HG03025 (cell line): ENCODE data around the gene INVS.

Experiments
- ATAC-seq: cut with Tn5 transposase; IDR thresholded peaks from one replicate; pipeline ENCODE4 v1.9.1; 2021; ENCODE audit warnings: mild to moderate bottlenecking, moderate library complexity; ENCODE audit not compliant: unreplicated experiment, low FRiP score

Gene INVS

GRCh38 chr9:100240512-100240911, 141.5 kb downstream of the INVS start:
- no peak for ATAC-seq

GRCh38 chr9:100267211-100267610, 168.2 kb downstream of the INVS start:
- no peak for ATAC-seq

- no peak for ATAC-seq
Measured at GRCh38 chr9:100268271-100268670, 169.2 kb downstream of the INVS start.

GRCh38 chr9:100269656-100270055, 170.6 kb downstream of the INVS start:
- ATAC-seq, result no peak

GRCh38 chr9:100277166-100277979, 178.3 kb downstream of the INVS start:
- no peak for ATAC-seq

GRCh38 chr9:100281066-100281465, 182.0 kb downstream of the INVS start:
- no peak for ATAC-seq

GRCh38 chr9:100281676-100282387, 182.8 kb downstream of the INVS start:
- ATAC-seq, result no peak

GRCh38 chr9:100282388-100282719, 183.3 kb downstream of the INVS start:
- ATAC-seq, result no peak

- ATAC-seq, result no peak
Measured at GRCh38 chr9:100284247-100284646, 185.2 kb downstream of the INVS start.

GRCh38 chr9:100285080-100285479, 186.0 kb downstream of the INVS start:
- no peak for ATAC-seq

GRCh38 chr9:100285601-100286000, 186.6 kb downstream of the INVS start:
- no peak for ATAC-seq

- no peak for ATAC-seq
Measured at GRCh38 chr9:100286257-100286656, 187.2 kb downstream of the INVS start.

- no peak for ATAC-seq
Measured at GRCh38 chr9:100287186-100287585, 188.1 kb downstream of the INVS start.

GRCh38 chr9:100290714-100291113, 191.7 kb downstream of the INVS start:
- ATAC-seq, result no peak

GRCh38 chr9:100292414-100292813, 193.4 kb downstream of the INVS start:
- no peak for ATAC-seq

- ATAC-seq, result no peak
Measured at GRCh38 chr9:100294341-100294740, 195.3 kb downstream of the INVS start.

GRCh38 chr9:100294806-100295205, 195.8 kb downstream of the INVS start:
- ATAC-seq, result no peak

GRCh38 chr9:100295240-100295639, 196.2 kb downstream of the INVS start:
- ATAC-seq, result no peak

GRCh38 chr9:100296407-100296806, 197.4 kb downstream of the INVS start:
- no peak for ATAC-seq

- no peak for ATAC-seq
Measured at GRCh38 chr9:100298378-100298777, 199.3 kb downstream of the INVS start.

GRCh38 chr9:100303747-100304146, 204.7 kb downstream of the INVS start:
- no peak for ATAC-seq

GRCh38 chr9:100306283-100306682, 207.2 kb downstream of the INVS start:
- no peak for ATAC-seq
